Middle frontal gyrus (tissue), 1 donor: Measurements from ENCODE around the gene CDC42BPA.
A peak's percentile ranks its signal among the peaks of the same experiment; 100 is the strongest.
"Not testable (repeated sequence)": the region's sequence is repeated elsewhere in the genome, so short reads cannot be mapped to it uniquely, and the experiment has no call there.

Experiments used
- DNase-seq: peaks from one replicate; pipeline ENCODE4 v3.0.0-alpha.2; 2015; ENCODE audit warnings: low spot score; ENCODE audit errors: extremely low spot score

Gene CDC42BPA

GRCh38 chr1:227336136-227336535 is 17.8 kb upstream of the CDC42BPA start:
- not testable (repeated sequence) for DNase-seq

GRCh38 chr1:227335242-227336020 is 17.1 kb upstream of the CDC42BPA start:
- DNase-seq = no peak

- no peak for DNase-seq
Measured at GRCh38 chr1:227333423-227333822, 15.1 kb upstream of the CDC42BPA start.

DNA sequence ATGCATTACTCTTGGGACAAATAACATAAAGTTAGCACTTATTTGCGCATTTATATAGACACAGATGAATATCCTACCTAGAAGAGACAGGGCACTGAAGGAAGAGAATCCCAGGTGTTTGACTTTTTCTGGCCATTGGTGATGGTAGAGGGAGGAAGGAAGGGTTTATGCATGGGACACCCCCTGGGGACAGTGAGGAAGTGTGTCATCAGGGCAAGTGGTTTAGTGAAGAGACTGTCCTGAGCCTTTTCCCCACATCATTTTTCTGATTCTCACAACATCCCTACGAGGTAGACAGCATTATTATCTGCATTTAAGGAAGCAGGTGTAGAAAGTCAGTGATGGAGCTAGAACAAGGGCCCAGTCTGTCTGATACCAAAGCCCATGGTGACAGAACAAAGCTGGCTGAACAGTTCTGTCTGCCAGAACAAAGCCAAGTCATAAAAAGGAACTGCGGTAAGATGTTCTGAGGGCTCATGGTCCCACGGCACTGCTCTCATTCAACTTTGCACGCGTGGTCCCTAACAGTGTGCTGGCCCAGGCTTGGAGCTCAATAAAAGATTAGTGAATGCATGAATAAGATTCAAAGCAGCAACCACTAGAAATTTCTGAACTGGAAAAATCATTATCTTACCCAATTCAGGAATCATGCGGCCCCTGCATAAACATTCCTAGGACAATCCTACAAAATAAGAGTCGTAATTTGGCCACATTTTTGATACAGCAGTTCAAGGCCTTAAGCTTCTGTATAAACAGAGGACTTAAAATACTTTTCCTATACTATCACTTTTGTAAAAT is 12.2 kb upstream of the CDC42BPA start:
- DNase-seq = no peak

- DNase-seq = no peak
Measured at GRCh38 chr1:227328405-227329019, 10.2 kb upstream of the CDC42BPA start.

DNA sequence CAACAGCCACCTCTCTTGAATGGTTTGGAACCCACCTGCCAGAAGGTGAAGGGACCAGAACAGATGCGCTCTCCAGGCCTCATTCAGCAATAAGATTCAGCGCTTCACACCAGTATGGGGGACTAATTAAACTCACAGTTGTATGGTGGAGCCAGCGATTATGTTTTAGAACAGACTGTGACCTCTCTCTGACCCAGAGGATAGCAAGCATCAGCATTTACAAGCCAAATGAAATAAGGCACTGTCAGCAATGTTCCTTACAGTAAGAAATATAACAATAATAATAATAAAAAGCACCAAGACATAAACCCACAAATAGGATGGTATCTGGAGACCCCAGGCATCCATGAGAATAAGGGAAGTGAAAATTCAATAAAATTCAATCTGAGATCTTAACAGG is 6.9 kb upstream of the CDC42BPA start:
- DNase-seq = no peak

- DNase-seq = no peak
Measured at GRCh38 chr1:227323967-227324268, 5.6 kb upstream of the CDC42BPA start.

DNA sequence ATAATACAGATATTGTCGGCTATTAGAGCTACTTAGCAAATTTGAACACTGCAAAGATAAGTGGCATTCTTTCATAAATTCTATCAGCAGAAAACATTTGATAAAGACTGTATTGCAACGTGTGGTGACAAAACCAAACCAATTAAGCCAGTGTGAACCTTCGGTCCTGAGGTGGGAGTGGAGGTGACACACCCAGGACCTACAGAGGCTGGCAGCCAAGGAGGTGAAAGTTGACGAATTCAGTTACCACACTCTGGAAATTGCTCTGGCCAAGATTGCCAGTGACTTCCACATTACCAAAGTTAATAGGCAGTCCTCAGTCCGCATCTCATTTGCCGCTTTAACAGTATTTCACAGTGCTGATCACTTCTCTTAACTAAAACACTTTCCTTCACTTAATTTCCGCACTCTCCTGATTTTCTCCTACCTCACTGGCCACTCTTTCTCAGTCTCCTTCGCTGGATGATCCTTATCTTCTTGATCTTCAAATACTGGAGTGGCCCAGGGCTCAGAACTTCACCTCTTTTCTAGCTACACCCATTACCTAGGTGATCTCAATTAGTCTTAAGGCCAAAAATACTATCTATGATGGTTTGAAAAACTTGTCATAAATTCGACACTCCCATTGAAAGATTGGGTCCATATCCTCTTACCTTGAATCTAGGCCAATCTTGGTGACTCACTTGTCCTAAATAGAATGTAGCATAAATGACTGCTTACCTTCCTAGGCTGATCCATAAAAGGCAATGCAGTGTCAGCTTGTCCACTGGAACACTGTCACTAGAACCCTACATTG is 5.1 kb upstream of the CDC42BPA start:
- DNase-seq = no peak

GRCh38 chr1:227322376-227322775 is 4.1 kb upstream of the CDC42BPA start:
- no peak for DNase-seq

DNA sequence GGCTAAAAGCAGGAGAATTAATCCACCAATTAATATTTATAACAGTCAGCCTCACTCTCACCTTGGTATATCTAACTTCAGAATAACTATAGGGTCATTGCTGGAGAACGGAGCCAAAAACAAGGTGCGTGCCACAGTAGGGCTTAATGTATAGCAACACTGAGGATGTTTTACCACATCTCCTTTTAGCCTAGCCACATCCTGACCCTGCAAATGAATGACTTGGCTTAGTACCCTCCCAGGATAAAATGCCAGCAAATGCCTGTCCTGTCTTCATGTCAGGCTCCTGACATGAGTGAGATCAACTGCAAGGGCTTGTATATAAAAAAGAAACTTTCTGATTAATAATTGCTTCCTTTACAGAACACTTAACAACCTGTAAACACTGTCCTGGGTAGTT is 2.7 kb upstream of the CDC42BPA start:
- no peak for DNase-seq

GRCh38 chr1:227320476-227320875 is 2.2 kb upstream of the CDC42BPA start:
- no peak for DNase-seq

- peak; percentile 68 for DNase-seq
Measured at GRCh38 chr1:227318853-227319607, 738 bp upstream of the CDC42BPA start.

- DNase-seq = peak; percentile 9
Measured at GRCh38 chr1:227317523-227318015, 723 bp downstream of the CDC42BPA start.

DNA sequence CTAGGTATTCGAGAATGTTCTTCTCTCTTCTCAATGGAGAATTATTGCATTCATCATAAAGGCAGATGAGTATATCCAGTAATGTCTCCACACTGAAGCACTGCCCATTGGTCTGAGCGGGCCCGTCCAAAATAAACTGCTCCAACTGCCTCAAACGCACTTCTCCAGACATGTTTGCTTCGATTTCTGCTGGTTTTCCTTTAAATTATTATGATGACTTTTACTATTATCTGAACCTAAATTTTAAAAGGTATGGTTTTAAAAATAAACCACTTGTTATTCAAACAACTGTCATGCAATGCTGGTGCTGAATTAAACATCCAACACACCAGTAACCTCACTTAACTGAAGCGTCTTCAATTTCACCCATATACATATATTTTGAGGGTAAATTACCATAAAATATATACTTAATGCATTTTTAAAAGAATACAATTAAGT is 1.3 kb downstream of the CDC42BPA start:
- no peak for DNase-seq

DNA sequence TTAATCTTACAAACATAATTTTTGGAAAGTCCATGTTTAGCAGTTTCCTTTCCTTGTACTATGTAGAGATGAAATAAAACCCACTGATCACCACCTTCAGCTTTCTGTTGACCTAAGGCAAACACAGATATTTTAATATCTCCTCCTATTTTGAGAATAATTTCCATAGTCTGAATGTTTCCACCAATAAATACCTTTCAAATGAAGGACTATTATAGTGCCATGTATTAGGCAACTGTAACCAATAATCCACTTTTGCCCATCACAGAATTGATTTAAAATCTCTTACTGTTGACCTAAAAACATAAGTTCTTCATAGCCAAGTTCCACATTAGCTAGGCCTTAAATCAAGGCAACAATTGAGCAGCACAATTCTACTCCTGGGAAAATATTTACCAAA is 1.8 kb downstream of the CDC42BPA start:
- no peak for DNase-seq

GRCh38 chr1:227315629-227316346 is 2.5 kb downstream of the CDC42BPA start:
- DNase-seq = no peak

DNA sequence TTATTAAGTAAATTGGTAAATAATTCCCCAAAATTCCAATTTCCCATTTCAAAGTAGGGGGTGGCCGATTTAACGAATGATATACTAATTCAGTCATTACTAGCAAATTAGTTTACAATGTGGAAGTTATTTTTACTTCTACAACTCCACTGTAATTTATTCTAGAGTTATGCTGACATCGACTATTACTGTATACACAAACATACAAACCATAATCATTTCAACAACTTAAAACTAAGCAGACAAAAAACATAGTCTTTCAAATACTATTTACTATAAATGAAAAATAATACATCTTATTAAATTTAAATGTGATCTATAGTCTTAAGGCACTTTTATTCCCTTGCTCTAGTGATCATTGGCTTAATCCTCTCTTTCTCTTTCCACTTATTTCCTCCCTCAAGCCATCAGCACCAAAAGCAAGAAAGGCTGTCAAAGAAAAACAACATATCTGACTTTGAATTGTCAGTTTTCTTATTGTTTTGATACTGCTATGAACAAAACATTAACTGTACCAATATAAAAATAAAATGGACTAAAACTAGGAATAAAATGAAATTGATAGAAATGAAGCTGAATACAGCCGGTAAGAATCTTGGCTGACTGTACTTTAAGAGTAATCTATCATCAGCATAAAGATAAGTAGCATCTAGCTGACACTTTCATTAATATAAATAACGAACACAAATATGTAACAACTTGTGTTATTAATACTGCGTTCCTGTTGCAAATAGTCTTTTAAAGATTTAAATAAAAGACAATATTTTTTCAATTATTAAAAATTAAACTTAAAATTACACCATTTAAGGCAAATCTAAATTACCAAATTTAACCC is 4.1 kb downstream of the CDC42BPA start:
- DNase-seq = no peak

DNA sequence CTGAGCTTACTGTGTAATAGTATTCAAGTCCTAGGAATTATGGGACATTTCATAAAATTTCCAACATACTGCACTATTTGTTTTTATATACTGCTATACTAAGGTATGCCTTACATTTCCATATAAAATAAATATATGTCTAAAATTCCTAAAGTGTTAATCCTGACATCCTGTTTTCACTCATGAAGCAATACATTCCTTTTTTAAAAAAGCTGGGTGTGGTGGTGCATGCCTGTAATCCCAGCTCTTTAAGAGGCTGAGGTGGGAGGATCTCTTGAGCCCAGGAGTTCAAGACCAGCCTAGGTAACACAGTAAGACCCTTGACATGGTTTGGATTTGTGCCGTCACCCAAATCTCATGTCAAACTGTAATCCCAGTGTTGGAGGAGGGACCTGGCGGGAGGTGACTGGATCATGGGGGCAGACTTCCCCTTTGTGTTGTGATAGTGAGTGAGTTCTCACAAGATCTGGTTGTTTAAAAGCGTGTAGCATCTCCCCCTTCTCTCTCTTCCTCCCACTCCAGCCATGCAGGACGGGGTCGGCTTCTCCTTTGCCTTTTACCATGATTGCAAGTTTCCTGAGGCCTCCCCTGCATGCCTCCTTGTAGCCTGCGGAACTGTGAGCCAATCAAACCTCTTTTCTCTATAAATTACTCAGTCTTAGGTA is 5.8 kb downstream of the CDC42BPA start:
- DNase-seq = no peak
